K562 (cell line): ENCODE results near the gene ELK4. TPM values are rescaled to one million over a fixed set of nuclear protein-coding genes. Genes with fewer than 3 reads are reported as not detected.

ENCODE experiments used
- ATAC-seq: fragments of 200-7000 bp; cut with Tn5 transposase; 3 replicates; pipeline ENCODE4 v1.9.1; 2020; ENCODE audit warnings: moderate library complexity
- BruUV-seq: library from RNA; stranded (reverse); fragments of 400-500 nt; replicated peaks from 2 replicates; lab custom pipeline; 2021; lab: Mats Ljungman, UMichigan
- CTCF ChIA-PET: fragments of 300-600 bp; formaldehyde crosslinking; extraction: SDS; loops from one replicate; lab custom pipeline; 2021; ENCODE audit warnings: low intra/inter-chr PET ratio; lab: Yijun Ruan, JAX
- POLR2A ChIA-PET: fragments of 300-600, 350-650 bp; sonication (Branson Sonifier 250); formaldehyde crosslinking; extraction: SDS; loops from one replicate; lab custom pipeline; 2021; ENCODE audit warnings: antibody characterized with exemption, inconsistent platforms; lab: Yijun Ruan, JAX
- DNase-seq, 4 experiments: peaks; one replicate each; pipeline versions ENCODE4 v3.0.0 to v3.0.0-alpha.2; 2011 to 2018; ENCODE audit warnings: low spot score in 3 of 4, mixed read lengths in 3 of 4; ENCODE audit errors: extremely low read depth in 1 of 4
- FAIRE-seq: peaks from 2 replicates; lab custom pipeline; 2011; peaks lifted over from hg19 to GRCh38; lab: Jason Lieb, UNC
- H2AFZ ChIP-seq: 2 replicates; pipeline ENCODE4 v1.6.0; 2011; ENCODE audit warnings: low read depth, low read length, control low read depth, inconsistent platforms
- H3K27ac ChIP-seq: fragments of 200-600 bp; 3 replicates; pipeline ENCODE4 v1.8.0; 2011; ENCODE audit warnings: low read depth, mild to moderate bottlenecking, control low read depth, inconsistent platforms, low read length, moderate library complexity, mixed read lengths; ENCODE audit errors: extremely low read depth
- H3K27me3 ChIP-seq, 2 experiments: fragments of 300-600 bp in 1 of 2; 2 replicates in 1 of 2; 3 replicates in 1 of 2; pipeline versions ENCODE4 v1.6.0 to v1.8.0; 2011; ENCODE audit warnings: inconsistent platforms in 2 of 2, low read length in 2 of 2, mild to moderate bottlenecking in 1 of 2, mixed read lengths in 1 of 2, moderate library complexity in 1 of 2; ENCODE audit not compliant: control insufficient read depth in 2 of 2, insufficient read depth in 2 of 2
- H3K36me3 ChIP-seq: fragments of 300-600 bp; 3 replicates; pipeline ENCODE4 v1.8.0; 2011; ENCODE audit warnings: mild to moderate bottlenecking, low read length, inconsistent platforms; ENCODE audit not compliant: control insufficient read depth, insufficient read depth
- H3K4me1 ChIP-seq, 2 experiments: fragments of 200-600 bp in 1 of 2; replicated peaks in 1 of 2; 2 replicates in 1 of 2; 3 replicates in 1 of 2; pipeline versions ENCODE4 v1.5.1 to v1.8.0; 2011; ENCODE audit warnings: inconsistent platforms in 2 of 2, low read length in 2 of 2, mild to moderate bottlenecking in 1 of 2, mixed read lengths in 1 of 2, moderate library complexity in 1 of 2; ENCODE audit not compliant: control insufficient read depth in 2 of 2, insufficient read depth in 2 of 2
- H3K4me2 ChIP-seq: 2 replicates; pipeline ENCODE4 v1.6.1; 2011; ENCODE audit warnings: low read length, control low read depth, inconsistent platforms, mixed read lengths; ENCODE audit not compliant: insufficient read depth
- H3K4me3 ChIP-seq: fragments of 200-600 bp; sonication (generic), shearing (Covaris generic); 2 replicates; pipeline ENCODE4 v1.5.1; 2016; ENCODE audit warnings: control low read depth, inconsistent platforms
- H3K79me2 ChIP-seq: fragments of 200-600 bp; 3 replicates; pipeline ENCODE4 v1.8.0; 2011; ENCODE audit warnings: low read length, inconsistent platforms; ENCODE audit not compliant: control insufficient read depth, insufficient read depth
- H3K9ac ChIP-seq, 2 experiments: 2 replicates each; pipeline versions ENCODE4 v1.6.0 to v1.6.1; 2011; ENCODE audit warnings: low read depth in 2 of 2, low read length in 2 of 2, control low read depth in 1 of 2, inconsistent platforms in 1 of 2, mild to moderate bottlenecking in 1 of 2, mixed read lengths in 1 of 2; ENCODE audit not compliant: insufficient read depth in 1 of 2
- H3K9me1 ChIP-seq: one replicate; pipeline ENCODE4 v1.6.0; 2011; ENCODE audit warnings: inconsistent platforms, mild to moderate bottlenecking, low read length, moderate library complexity; ENCODE audit not compliant: control insufficient read depth, insufficient read depth
- H3K9me3 ChIP-seq: replicated peaks from 2 replicates; pipeline ENCODE4 v1.5.1; 2011; ENCODE audit warnings: low read depth, low read length, inconsistent platforms; ENCODE audit not compliant: control insufficient read depth, insufficient read depth
- H4K20me1 ChIP-seq: replicated peaks from 2 replicates; pipeline ENCODE4 v1.6.1; 2011; ENCODE audit warnings: low read length, inconsistent platforms, mixed read lengths; ENCODE audit not compliant: control insufficient read depth, insufficient read depth
- POLR2G ChIP-seq: fragments of 200-400 bp; formaldehyde crosslinking; IDR thresholded peaks from 2 replicates; pipeline ENCODE4 v1.6.1; 2017; ENCODE audit warnings: low read depth, mild to moderate bottlenecking, antibody characterized with exemption, low read length, moderate library complexity
- ZNF263 ChIP-seq: sonication (generic); formaldehyde crosslinking; IDR thresholded peaks from 2 replicates; pipeline ENCODE4 v1.8.0; 2022; ENCODE audit warnings: mild to moderate bottlenecking, missing genetic modification reagents, borderline replicate concordance
- ZNF79 ChIP-seq: fragments of 250-450 bp; sonication (Bioruptor Pico); IDR thresholded peaks from 2 replicates; pipeline ENCODE4 v1.4.0; 2020; ENCODE audit warnings: low read depth, mild to moderate bottlenecking, moderate library complexity
- WGBS: fragments of 100-300 bp; shearing (Covaris generic); methylation state at CpG from one replicate; pipeline ENCODE4 v1.1.6; 2016; ENCODE audit warnings: low coverage, mixed read lengths; ENCODE audit not compliant: insufficient coverage; ENCODE audit errors: missing lambda C conversion rate; 5-methylcytosine and 5-hydroxymethylcytosine counted together
- in situ Hi-C: fragments of 300-500 bp; cut with MboI; formaldehyde crosslinking; loops from 4 replicates; pipeline ENCODE4 v1.15.0; 2018; ENCODE audit warnings: inconsistent platforms, mixed read lengths
- intact Hi-C: fragments of 100-400 bp; cut with micrococcal nuclease; formaldehyde crosslinking; loops from 2 replicates; pipeline ENCODE4 v1.14.2; 2022
- polyA plus RNA-seq, 8 experiments: library from polyadenylated mRNA; depleted of rRNA in 4 of 8; stranded (reverse) in 5 of 8; unstranded in 3 of 8; fragments of >200 nt; fragmentation: Nextera tagmentation in 2 of 8; fragmentation: Illumina TruSeq in 1 of 8; extraction: Ambion mirVana in 2 of 8; extraction: Trizol in 1 of 8; gene quantifications; 2 replicates each; pipeline versions ENCODE4 v1.2.1 to v1.2.3, GENCODE V29; 2011 to 2014; ENCODE audit warnings: inconsistent platforms in 1 of 8, missing spikeins in 1 of 8
- total RNA-seq, 7 experiments: library from RNA; depleted of rRNA in 6 of 7; stranded (reverse); fragments of >200 nt in 6 of 7; fragmentation: Illumina TruSeq in 2 of 7; extraction: Trizol in 2 of 7; gene quantifications; 2 replicates each; pipeline versions ENCODE4 v1.2.1 to v1.2.3, GENCODE V29; 2011 to 2021; ENCODE audit warnings: low replicate concordance in 1 of 7
- TF ChIP-seq, protein P1 (sequence below): fragments of 450-650 bp; IDR thresholded peaks from 2 replicates; pipeline ENCODE4 v1.6.1; 2016

Gene ELK4
- total and polyA plus RNA-seq, 9 of the 15 experiments (the other 6 are each of a cell fraction or from before 2014, with no cell fraction given): 2.0 to 21.7 (median 9.2) TPM

DNA sequence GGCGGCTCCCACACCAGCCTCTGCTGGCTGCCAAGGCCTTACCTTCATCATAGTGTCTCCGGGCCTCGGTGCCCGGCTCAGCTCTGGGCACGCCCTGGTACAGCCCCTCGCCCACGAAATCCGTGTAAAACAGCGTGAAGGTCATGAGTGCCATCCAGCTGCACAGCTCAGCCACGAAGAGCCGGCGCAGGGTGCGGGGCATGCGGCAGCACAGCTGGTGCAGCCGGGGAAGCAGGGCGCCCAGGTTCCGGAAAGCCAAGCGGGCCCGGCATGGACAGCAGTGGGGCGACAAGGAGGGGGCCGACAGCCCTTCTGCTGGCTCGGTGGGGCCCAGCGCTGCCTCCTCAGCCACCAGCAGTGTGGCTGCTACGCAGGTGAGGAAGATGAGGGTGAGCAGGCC, 31.0 kb upstream of the ELK4 start:
- Histone ChIP-seq H3K9me3 (no peaks in the 10 kb centered on the region), H3K79me2 (no peaks in the 10 kb centered on the region), H4K20me1 (peaks cover 37% of the 10 kb centered on the region; the same call in 1 of the 2 replicates), H3K4me2 (no peak overlapping the region), H3K4me1 (peaks cover 2 to 33% of the 10 kb centered on the region in 2 experiments; a peak in 3 of 5 replicates), H3K9ac (no peak overlapping the region), H2AFZ (no peak overlapping the region), H3K27ac (no peak overlapping the region), H3K27me3 (peaks cover 0 to 11% of the 10 kb centered on the region in 2 experiments; a peak in 1 of 5 replicates), H3K4me3 (no peak overlapping the region), H3K36me3 (no peaks in the 10 kb centered on the region), H3K9me1 (no peaks in the 10 kb centered on the region)
- FAIRE-seq: no peak
- ChIA-PET CTCF (interaction anchor here (0.6 kb wide), 1 partner anchor 126 kb away, joined by 4 read pairs; no protein-coding TSS in a partner anchor), POLR2A (interaction anchor here (0.8 to 1.0 kb wide), 2 partner anchors 16 to 29 kb away, joined by 3 to 4 read pairs; no protein-coding TSS in a partner anchor)
- BruUV-seq: no TSS peak
- ATAC-seq: no peak
- intact Hi-C loops (no loop called here), in situ Hi-C loops (no loop called here)
- TF ChIP-seq ZNF263 (no peak), POLR2G (0 out of 2 replicates have a peak, but pooled peaks have one; percentile 14)
- DNase-seq: no peak
- 74% methylated on average over 23 of the region's 24 CpGs for WGBS

- no peak for TF ChIP-seq ZNF79 (CRISPR knock-in tag)
- TF ChIP-seq, protein P1, sequence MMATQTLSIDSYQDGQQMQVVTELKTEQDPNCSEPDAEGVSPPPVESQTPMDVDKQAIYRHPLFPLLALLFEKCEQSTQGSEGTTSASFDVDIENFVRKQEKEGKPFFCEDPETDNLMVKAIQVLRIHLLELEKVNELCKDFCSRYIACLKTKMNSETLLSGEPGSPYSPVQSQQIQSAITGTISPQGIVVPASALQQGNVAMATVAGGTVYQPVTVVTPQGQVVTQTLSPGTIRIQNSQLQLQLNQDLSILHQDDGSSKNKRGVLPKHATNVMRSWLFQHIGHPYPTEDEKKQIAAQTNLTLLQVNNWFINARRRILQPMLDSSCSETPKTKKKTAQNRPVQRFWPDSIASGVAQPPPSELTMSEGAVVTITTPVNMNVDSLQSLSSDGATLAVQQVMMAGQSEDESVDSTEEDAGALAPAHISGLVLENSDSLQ: no peak
- H4K20me1 ChIP-seq: peaks cover 37% of the 10 kb centered on the region; the same call in 1 of the 2 replicates
- no peak overlapping the region for H2AFZ ChIP-seq
- H3K9me3 ChIP-seq: no peaks in the 10 kb centered on the region
- CTCF ChIA-PET: interaction anchor here (0.6 to 1.5 kb wide), 4 partner anchors 49 to 269 kb away, joined by 4 to 5 read pairs (median 4); no protein-coding TSS in a partner anchor
- peaks cover 0 to 11% of the 10 kb centered on the region in 2 experiments; a peak in 1 of 5 replicates for H3K27me3 ChIP-seq
- H3K27ac ChIP-seq: no peak overlapping the region
- peaks cover 2 to 33% of the 10 kb centered on the region in 2 experiments; a peak in 3 of 5 replicates for H3K4me1 ChIP-seq
- DNase-seq: no peak
- no TSS peak for BruUV-seq
- H3K36me3 ChIP-seq: no peaks in the 10 kb centered on the region
- no peak overlapping the region for H3K4me2 ChIP-seq
- FAIRE-seq: no peak
- no peaks in the 10 kb centered on the region for H3K79me2 ChIP-seq
- peak overlapping the region in 1 of 2 experiments; percentile 61; a peak in 2 of 4 replicates for H3K9ac ChIP-seq
- no peaks in the 10 kb centered on the region for H3K9me1 ChIP-seq
- no peak for ATAC-seq
- intact Hi-C loops: no loop called here
- POLR2A ChIA-PET: interaction anchor here (0.8 to 1.0 kb wide), 2 partner anchors 17 to 30 kb away, joined by 3 to 4 read pairs; no protein-coding TSS in a partner anchor
- H3K4me3 ChIP-seq: no peak overlapping the region
- in situ Hi-C loops: no loop called here
- 38% methylated on average over 14 of the region's 15 CpGs for WGBS
Measured at GRCh38 chr1:205662135-205662738, 30.4 kb upstream of the ELK4 start.
